Measurements from ENCODE around the gene FIBCD1. TPM values are rescaled to one million over a fixed set of nuclear protein-coding genes. Genes with fewer than 3 reads are reported as not detected.

FIBCD1 gene
- total and polyA plus RNA-seq, 2 experiments from 2014 or later = 4.4 to 5.6 TPM

GRCh38 chr9:130925050-130925678 is 13.9 kb downstream of the FIBCD1 start:
- no peak overlapping the region for H3K4me2 ChIP-seq
- H3K36me3 ChIP-seq (ENCODE audit: insufficient read depth) = no peaks in the 10 kb centered on the region
- H3K27ac ChIP-seq (ENCODE audit: low read depth) = no peak overlapping the region
- H3K79me2 ChIP-seq (replicated peaks; ENCODE audit: insufficient read depth) = no peaks in the 10 kb centered on the region
- H3K9me2 ChIP-seq (ENCODE audit: insufficient read depth) = no peaks in the 10 kb centered on the region
- Mint-ChIP-seq H3K4me3 (no peak overlapping the region), H3K27me3 (ENCODE audit: insufficient read depth, low read depth, poor library complexity) (peaks cover 12% of the 10 kb centered on the region), H3K27ac (no peak overlapping the region), H3K36me3 (ENCODE audit: low read depth) (no peaks in the 10 kb centered on the region; the same call in 2 of the 3 replicates), H3K9me3 (no peaks in the 10 kb centered on the region; the same call in 2 of the 3 replicates), H3K4me1 (peaks cover 11% of the 10 kb centered on the region)
- H4K20me1 ChIP-seq (replicated peaks; ENCODE audit: insufficient read depth) = no peaks in the 10 kb centered on the region
- H3K27me3 ChIP-seq (ENCODE audit: insufficient read depth) = no peaks in the 10 kb centered on the region
- no peaks in the 10 kb centered on the region for H3K4me1 ChIP-seq (ENCODE audit: insufficient read depth)
- DNase-seq (ENCODE audit: low spot score) = no peak
- H2AFZ ChIP-seq = no peak overlapping the region
- H3K4me3 ChIP-seq = no peak overlapping the region
- no peak for TF ChIP-seq CTCF (conservative IDR thresholded peaks at IDR 0.05; ENCODE audit: low read depth in 2 of 2)
- TF ChIP-seq EZH2phosphoT487 (IDR thresholded peaks at IDR 0.05; ENCODE audit: unreplicated experiment) = no peak
- TF ChIP-seq REST (IDR thresholded peaks at IDR 0.05; ENCODE audit: unreplicated experiment) = no peak
- no peak for TF ChIP-seq ETS1 (IDR thresholded peaks at IDR 0.05)
- no peak for TF ChIP-seq CREB1 (CRISPR knock-in tag; IDR thresholded peaks at IDR 0.05; ENCODE audit: low read depth)
- no peak for TF ChIP-seq JUNB (IDR thresholded peaks at IDR 0.05; ENCODE audit: unreplicated experiment)
- TF ChIP-seq ZNF331 (CRISPR knock-in tag; IDR thresholded peaks at IDR 0.05; ENCODE audit: low read depth) = no peak
- TF ChIP-seq EZH2 (IDR thresholded peaks at IDR 0.05; ENCODE audit: low read depth, unreplicated experiment) = no peak
- TF ChIP-seq STAT1 (IDR thresholded peaks at IDR 0.05; ENCODE audit: unreplicated experiment) = no peak
- H3F3A ChIP-seq (replicated peaks; ENCODE audit: low read depth) = no peaks in the 10 kb centered on the region
- no peak for ATAC-seq

Measured in GM23338 (cell line).